Effector memory CD8-positive, alpha-beta T cell (primary cell): ENCODE measurements around the gene DYNLL2.
"Not testable (repeated sequence)": the region's sequence is repeated elsewhere in the genome, so short reads cannot be mapped to it uniquely, and the experiment has no call there.

ENCODE experiments used
- ATAC-seq: fragments of 150-1000 bp; cut with Tn5 transposase; replicated peaks from 2 replicates; pipeline ENCODE4 v1.10.0; 2021; ENCODE audit warnings: mild to moderate bottlenecking, moderate library complexity
- DNase-seq, 3 experiments: peaks; one replicate each; pipeline ENCODE4 v3.0.0; 2021
- H3K27ac Mint-ChIP-seq, 2 donors: one replicate each; pipeline ENCODE4 v1.8.0; 2022; ENCODE audit warnings: mild to moderate bottlenecking in 2 of 2, mixed read lengths in 2 of 2, moderate library complexity in 2 of 2
- H3K27me3 Mint-ChIP-seq, 2 donors: one replicate each; pipeline ENCODE4 v1.8.0; 2022; ENCODE audit warnings: mixed read lengths in 2 of 2
- H3K36me3 Mint-ChIP-seq: one replicate; pipeline ENCODE4 v1.8.0; 2022; ENCODE audit warnings: mild to moderate bottlenecking, moderate library complexity, mixed read lengths; ENCODE audit not compliant: insufficient read depth
- H3K4me1 Mint-ChIP-seq, 2 donors: one replicate each; pipeline ENCODE4 v1.8.0; 2022; ENCODE audit warnings: low read depth in 2 of 2, mixed read lengths in 2 of 2
- H3K4me3 Mint-ChIP-seq, 2 donors: one replicate each; pipeline ENCODE4 v1.8.0; 2022; ENCODE audit warnings: mild to moderate bottlenecking in 2 of 2, mixed read lengths in 2 of 2, moderate library complexity in 2 of 2
- H3K9me3 Mint-ChIP-seq, 2 donors: one replicate each; pipeline ENCODE4 v1.8.0; 2022; ENCODE audit warnings: mixed read lengths in 2 of 2
- total RNA-seq, 9 experiments: gene quantifications; one replicate each; lab custom pipeline; 2026; lab: John Stamatoyannopoulos, UW

Gene DYNLL2
- 92.8 to 176 (median 122) reads per million in 9 experiments for total RNA-seq

DNA sequence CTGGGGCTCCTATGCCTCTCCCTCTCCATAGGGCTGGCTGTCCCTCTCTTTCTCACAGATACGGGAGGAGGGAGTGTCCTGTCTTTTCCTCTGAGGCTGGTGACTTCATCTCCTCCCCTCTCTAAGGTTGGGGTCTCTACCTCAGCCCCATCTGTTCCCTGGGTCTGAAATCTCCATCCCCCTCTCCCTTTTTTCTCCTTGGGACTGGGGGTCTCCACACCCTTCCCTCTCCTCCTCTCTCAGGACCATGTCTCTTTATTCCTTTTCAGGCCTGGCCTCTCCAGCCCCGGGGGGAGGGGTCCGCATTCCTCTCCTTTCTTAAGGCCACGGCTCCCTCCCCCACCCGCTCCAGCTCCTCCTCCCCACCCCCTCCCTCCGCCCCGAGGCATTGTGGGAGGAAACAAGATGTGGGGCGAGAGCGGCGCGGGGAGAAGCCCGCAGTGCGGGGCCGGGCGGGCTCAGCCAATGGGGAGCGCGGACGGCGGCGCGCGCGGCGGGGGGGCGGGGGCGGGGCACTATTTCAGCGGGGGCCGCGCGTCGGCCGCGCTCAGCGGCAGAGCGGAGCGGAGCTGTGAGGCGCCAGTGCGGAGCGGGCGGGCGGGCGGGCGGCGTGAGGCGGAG lies at the start of gene DYNLL2:
TSS of gene DYNLL2 (plus strand) at position 550 of the 621 bp plus-strand sequence. CDS start 3,672 bp downstream, outside the sequence.
- H3K4me3 Mint-ChIP-seq = peak within 1 kb of the TSS; percentile 82 to 86
- H3K4me1 Mint-ChIP-seq = peaks cover 20 to 34% of the 10 kb centered on the region in 2 donors
- H3K9me3 Mint-ChIP-seq = no peaks in the 10 kb centered on the region
- no peaks in the 10 kb centered on the region for H3K27me3 Mint-ChIP-seq
- H3K27ac Mint-ChIP-seq = peak within 1 kb of the TSS; percentile 69 to 77
- peaks cover 39% of the 10 kb centered on the region for H3K36me3 Mint-ChIP-seq
- ATAC-seq (peak; percentile 74), DNase-seq (peak; percentile 77 to 80 (median 77))

DNA sequence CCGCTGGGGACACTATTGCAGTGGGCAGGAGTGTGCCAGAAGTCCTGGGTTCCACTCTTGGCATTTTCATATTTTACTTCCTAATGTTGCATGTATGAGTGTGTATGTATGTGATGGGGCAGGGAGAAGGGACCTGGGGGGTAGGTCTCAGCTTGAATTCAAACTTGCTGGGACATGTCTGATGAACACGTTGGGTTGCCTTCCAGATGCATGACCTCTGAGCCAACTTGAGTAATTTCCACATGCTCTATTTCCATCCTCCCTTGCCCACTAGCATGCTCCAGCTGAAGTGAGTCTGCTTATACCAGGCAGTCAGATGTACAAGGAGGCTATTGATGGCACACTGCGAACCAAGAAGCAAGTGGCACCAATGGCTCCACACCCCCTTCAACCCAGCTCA lies 43.2 kb upstream of the DYNLL2 start:
- Mint-ChIP-seq H3K27ac (no peak overlapping the region), H3K4me1 (no peaks in the 10 kb centered on the region), H3K27me3 (peaks cover 54 to 80% of the 10 kb centered on the region in 2 donors), H3K36me3 (no peaks in the 10 kb centered on the region), H3K9me3 (no peaks in the 10 kb centered on the region), H3K4me3 (no peak overlapping the region)
- DNase-seq (no peak), ATAC-seq (no peak)

DNA sequence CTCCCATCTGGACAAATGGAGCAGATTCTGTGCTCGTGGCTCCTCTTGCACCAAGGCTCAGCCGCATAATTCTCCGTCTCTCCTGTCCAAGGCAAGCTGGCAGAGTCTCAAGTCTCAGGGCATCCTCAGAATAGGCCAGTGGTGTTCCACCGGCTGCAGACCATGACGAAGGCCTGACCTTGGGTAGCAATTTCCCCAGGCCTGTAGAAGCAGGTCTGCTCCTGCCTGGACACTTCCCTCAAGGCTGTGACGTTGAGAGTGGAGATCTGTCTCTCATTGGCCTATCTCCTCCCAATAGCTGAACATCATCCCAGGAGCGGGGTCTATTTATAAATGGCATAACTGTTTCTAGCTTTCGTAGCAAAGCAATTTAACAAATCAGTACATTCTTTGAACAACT lies 42.8 kb upstream of the DYNLL2 start:
- H3K27me3 Mint-ChIP-seq = peaks cover 58 to 80% of the 10 kb centered on the region in 2 donors

DNA sequence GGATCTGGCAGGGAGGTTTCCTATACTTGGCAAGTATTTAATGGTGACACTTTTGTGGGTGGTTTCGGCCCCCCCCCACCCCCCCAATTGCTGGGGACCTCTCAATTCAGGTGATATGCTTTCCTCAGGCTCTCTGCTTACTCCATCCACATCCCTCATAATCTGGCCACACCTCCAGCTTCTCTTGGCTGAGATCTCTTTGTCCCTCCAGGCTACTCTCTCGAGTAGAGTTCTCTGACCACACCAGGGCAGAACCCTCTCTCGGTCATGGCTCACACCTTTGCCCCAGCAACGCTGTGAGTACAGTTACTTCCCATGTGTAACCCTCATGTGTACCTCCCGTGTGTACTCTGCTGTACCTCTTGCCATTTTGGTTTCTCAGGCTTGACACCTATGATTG lies 42.1 kb upstream of the DYNLL2 start:
- no peak for DNase-seq
- ATAC-seq = no peak
- Mint-ChIP-seq H3K27me3 (peaks cover 58 to 86% of the 10 kb centered on the region in 2 donors), H3K9me3 (no peaks in the 10 kb centered on the region), H3K36me3 (no peaks in the 10 kb centered on the region), H3K4me1 (no peaks in the 10 kb centered on the region), H3K4me3 (no peak overlapping the region), H3K27ac (no peak overlapping the region)

More for the DNA sequence above, 42.8 kb upstream of the DYNLL2 start:
- H3K36me3 Mint-ChIP-seq = no peaks in the 10 kb centered on the region
- H3K27ac Mint-ChIP-seq = no peak overlapping the region
- ATAC-seq (no peak), DNase-seq (no peak)
- H3K4me1 Mint-ChIP-seq = no peaks in the 10 kb centered on the region
- no peaks in the 10 kb centered on the region for H3K9me3 Mint-ChIP-seq
- no peak overlapping the region for H3K4me3 Mint-ChIP-seq

DNA sequence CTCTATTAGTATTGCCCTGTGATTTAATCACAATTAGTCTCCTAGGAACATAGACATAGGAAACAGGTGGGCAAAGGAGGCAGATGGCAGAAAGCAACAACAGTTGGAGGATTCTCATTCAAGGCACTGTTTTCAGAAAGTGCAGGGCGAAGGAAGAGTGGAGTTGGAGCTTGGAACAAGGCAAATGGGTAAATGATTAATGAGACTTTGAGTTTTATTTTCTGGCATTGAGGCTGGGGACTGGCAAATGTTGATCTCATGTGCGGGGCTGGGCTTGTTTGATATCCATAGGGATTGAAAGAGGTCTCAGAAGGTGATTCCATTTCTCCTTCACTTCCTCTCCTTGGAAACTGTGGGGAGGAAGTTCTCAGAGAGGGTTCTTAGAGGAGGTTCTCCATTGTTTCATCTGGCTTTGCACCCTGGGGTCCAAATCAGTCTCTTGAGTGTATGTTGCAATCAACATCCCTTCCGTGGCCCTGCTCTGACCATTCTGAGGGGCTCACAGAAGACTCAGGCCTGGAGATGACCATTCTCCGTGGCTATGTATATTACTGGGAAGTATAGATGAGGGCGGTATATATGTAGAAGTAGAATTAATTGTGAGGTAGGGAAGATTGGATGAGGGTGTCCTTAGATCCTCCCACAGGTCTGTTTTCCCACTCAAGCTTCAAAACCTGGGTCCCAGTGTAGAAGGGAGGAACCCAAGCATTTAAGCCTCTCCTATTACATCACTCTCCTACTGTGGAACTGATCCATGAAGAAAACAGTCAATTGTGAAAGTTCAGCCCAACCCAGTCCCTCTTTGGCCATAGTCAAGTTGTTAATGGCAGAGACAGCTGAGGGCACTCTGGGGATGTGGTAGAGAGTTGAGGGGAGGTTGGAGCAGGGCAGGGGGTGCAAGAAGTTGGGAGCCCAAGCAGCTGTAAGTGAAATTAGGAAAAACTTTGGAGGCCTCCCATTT lies 39.7 kb upstream of the DYNLL2 start:
- Mint-ChIP-seq H3K27me3 (peaks cover 54 to 87% of the 10 kb centered on the region in 2 donors), H3K27ac (no peak overlapping the region)

DNA sequence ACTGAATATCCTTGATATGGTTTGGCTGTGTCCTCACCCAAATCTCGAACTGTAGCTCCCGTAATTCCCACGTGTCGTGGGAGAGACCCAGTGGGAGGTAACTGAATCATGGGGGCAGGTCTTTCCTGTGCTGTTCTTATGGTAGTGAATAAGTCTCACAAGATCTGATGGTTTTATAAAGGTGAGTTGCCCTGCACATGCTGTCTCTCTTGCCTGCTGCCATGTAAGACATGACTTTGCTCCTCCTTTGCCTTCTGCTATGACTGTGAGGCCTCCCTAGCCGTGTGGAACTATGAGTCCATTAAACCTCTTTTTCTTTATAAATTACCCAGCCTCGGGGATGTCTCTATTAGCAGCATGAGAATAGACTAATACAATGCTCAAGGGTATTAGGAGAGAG lies 39.0 kb upstream of the DYNLL2 start:
- H3K9me3 Mint-ChIP-seq, DNase-seq, ATAC-seq, H3K4me1 Mint-ChIP-seq, H3K4me3 Mint-ChIP-seq, H3K36me3 Mint-ChIP-seq, H3K27ac Mint-ChIP-seq: not testable (repeated sequence)
- H3K27me3 Mint-ChIP-seq = peaks cover 54 to 83% of the 10 kb centered on the region in 2 donors

More for the DNA sequence above, 39.7 kb upstream of the DYNLL2 start:
- Mint-ChIP-seq H3K36me3 (no peaks in the 10 kb centered on the region), H3K9me3 (no peaks in the 10 kb centered on the region), H3K4me1 (no peaks in the 10 kb centered on the region), H3K4me3 (no peak overlapping the region)
- no peak for ATAC-seq
- DNase-seq = no peak

DNA sequence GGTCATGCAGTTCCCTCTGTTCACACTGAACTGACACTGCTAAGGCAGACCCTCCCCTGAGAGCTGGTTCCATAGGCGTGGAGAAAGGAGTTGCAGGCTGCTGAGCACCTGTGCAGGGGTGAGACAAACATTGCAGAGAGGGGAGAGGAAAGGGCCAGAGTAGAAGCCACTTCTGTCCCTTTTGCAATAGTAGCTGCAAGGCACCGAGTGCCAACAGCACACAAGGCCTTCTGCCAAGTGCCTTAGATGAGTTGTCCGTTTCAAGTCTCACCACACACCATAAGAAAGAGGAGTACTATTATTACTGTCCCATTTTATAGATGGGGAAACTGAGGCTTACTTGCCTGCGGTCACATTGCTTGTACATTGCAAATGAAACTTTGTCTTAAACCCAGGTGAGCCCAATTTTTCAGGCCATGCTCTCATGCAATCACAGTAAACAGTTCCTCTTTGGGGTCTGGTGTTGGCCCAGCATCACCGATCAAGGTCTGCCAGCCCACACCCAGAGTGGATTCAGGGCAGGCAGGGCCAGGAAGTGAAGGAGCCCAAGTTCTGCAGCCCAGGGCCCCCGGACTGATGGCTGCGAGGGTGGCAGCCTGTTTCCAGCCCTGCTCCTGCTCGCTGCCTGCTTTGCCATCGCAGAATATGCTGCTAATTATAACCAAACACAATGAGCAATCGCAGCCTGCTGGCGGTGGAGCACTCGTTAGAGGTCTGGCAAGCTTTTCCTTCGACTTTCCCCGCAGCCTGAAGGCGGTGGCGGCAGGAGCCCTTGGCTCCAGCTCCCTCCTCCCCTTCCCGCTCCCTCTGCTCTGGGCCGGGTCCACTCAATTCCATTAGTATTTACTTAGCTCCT lies 36.8 kb upstream of the DYNLL2 start:
- Mint-ChIP-seq H3K9me3 (no peaks in the 10 kb centered on the region), H3K36me3 (no peaks in the 10 kb centered on the region), H3K4me3 (no peak overlapping the region), H3K4me1 (no peaks in the 10 kb centered on the region), H3K27ac (no peak overlapping the region), H3K27me3 (peaks cover 45 to 61% of the 10 kb centered on the region in 2 donors)
- DNase-seq (no peak), ATAC-seq (no peak)

DNA sequence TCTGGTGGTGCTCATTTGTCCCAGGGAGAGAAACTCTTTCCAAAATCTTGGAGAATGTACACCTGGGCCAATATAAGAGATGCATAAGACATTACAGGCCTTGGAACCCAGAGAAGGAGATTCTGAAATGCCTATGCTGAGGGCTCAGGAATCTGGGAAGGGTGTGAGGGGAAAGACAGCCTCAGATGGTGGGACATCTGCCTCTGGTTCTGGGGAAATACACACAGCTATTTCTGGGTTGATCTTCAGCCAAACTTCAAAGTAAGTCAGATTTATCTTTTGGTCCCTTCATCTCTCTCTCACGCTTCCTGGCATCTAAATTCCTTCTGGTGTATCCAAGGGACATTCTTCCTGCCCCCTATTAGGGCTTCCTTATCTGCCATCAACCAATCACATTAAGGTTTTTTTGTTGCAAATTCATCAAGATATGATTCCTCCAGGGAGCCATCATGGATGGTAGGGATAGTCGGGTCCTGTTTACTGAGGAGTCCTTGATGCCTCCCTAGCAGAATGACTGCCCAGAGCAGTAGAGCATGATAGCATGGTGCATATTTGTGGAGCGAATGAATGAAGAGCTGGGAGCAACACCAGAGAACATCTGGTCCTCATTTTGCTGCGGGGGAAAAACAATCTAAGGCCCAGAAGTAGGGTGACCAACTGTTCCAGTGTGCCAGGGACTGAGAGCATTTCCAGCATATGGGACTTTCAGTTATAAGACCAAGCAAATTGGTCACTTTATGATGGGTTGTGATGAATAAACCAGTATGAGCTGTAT lies 35.7 kb upstream of the DYNLL2 start:
- Mint-ChIP-seq H3K36me3 (no peaks in the 10 kb centered on the region), H3K4me3 (no peak overlapping the region), H3K27me3 (peaks cover 38 to 50% of the 10 kb centered on the region in 2 donors), H3K4me1 (no peaks in the 10 kb centered on the region), H3K9me3 (no peaks in the 10 kb centered on the region), H3K27ac (no peak overlapping the region)
- DNase-seq = no peak
- ATAC-seq = no peak

DNA sequence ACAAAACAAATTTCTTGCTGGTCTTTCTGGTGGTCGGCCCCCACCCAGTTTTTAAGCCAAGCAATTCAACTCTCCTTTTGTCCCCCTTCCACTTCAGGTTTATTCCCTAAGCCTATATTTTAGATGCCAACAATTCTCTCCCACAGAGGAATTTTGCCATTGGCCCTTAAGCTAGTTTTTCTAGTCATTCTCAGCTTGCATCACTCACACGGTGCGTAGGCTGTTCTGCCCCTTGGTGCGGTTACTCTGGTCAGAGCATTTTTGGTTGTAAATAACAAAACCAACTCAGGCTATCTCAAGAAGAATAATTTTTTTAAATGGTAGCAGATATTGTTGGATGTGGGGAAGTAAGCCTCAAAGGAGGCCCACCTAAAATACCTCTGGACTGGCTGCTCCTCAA lies 33.7 kb upstream of the DYNLL2 start:
- Mint-ChIP-seq H3K27ac (no peak overlapping the region), H3K36me3 (no peaks in the 10 kb centered on the region), H3K4me3 (no peak overlapping the region), H3K4me1 (peaks cover 0 to 2% of the 10 kb centered on the region in 2 donors), H3K27me3 (peaks cover 19 to 30% of the 10 kb centered on the region in 2 donors), H3K9me3 (no peaks in the 10 kb centered on the region)
- no peak for DNase-seq
- no peak for ATAC-seq

DNA sequence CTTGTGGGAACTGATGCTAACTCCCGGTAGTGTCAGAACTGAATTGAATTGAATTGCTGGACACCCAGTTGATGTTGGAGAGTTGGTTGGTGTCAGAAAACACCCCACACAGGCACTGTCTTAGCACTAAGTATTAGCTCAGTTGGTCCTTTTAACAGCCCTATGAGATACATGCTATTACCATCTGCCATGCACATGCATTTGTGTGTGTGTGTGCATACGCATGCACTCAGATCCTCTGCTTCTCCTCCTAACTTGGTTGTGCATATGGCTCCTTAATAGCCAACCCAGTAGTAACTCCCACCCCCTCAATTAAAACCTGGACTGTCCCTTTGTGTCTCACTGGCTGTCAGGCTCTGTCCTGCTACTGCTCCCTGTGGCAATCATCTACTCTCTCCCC lies 32.3 kb upstream of the DYNLL2 start:
- DNase-seq (no peak), ATAC-seq (no peak)
- H3K4me1 Mint-ChIP-seq = peaks cover 0 to 2% of the 10 kb centered on the region in 2 donors
- peaks cover 13 to 23% of the 10 kb centered on the region in 2 donors for H3K27me3 Mint-ChIP-seq
- no peak overlapping the region for H3K27ac Mint-ChIP-seq
- H3K4me3 Mint-ChIP-seq = no peak overlapping the region
- no peaks in the 10 kb centered on the region for H3K36me3 Mint-ChIP-seq
- H3K9me3 Mint-ChIP-seq = no peaks in the 10 kb centered on the region

DNA sequence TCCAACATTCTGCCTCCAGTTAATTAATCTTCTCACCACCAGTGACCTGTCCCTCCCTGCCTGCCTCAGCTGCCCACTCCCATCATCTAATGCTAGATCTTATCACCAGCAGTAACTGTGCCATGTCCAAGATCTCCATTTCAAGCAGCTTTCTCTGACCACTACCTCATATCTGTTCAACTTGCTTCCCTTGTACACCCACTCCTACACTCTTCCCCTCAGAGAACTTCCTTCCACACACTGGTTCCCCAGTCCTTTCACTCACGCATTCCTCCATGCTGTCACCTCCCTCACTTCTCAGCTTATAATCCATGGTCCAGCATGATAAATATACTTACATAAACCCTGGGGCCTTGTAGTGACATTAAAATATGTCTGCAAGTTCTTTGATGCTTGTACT lies 31.8 kb upstream of the DYNLL2 start:
- no peak overlapping the region for H3K27ac Mint-ChIP-seq
- H3K4me3 Mint-ChIP-seq = no peak overlapping the region
- no peaks in the 10 kb centered on the region for H3K36me3 Mint-ChIP-seq
- no peak for DNase-seq
- H3K9me3 Mint-ChIP-seq = no peaks in the 10 kb centered on the region
- H3K27me3 Mint-ChIP-seq = peaks cover 13 to 18% of the 10 kb centered on the region in 2 donors
- peaks cover 0 to 2% of the 10 kb centered on the region in 2 donors for H3K4me1 Mint-ChIP-seq
- ATAC-seq = no peak

DNA sequence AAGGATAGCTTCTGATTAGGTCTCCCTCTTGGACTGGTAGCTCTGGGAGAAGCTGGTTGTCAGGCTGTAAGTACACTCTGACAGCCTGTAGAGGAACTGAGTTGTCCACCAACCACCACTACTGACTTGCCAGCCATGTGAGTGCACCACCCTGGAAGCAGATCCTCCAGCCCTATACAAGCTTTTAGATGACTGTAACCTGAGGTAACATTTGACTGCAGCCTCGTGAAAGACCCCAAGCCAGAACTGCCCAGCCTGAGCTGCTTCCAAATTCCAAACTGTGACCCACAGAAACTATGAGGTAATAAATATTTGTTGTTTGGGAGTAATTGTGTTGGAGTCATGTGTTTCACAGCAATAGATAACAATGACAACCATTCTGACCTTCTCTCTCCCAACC lies 30.8 kb upstream of the DYNLL2 start:
- no peaks in the 10 kb centered on the region for H3K36me3 Mint-ChIP-seq
- peaks cover 6 to 9% of the 10 kb centered on the region in 2 donors for H3K27me3 Mint-ChIP-seq

More for the DNA sequence above, 30.8 kb upstream of the DYNLL2 start:
- H3K4me1 Mint-ChIP-seq = peaks cover 0 to 2% of the 10 kb centered on the region in 2 donors
- DNase-seq = no peak
- H3K4me3 Mint-ChIP-seq = no peak overlapping the region
- no peak for ATAC-seq
- no peaks in the 10 kb centered on the region for H3K9me3 Mint-ChIP-seq
- no peak overlapping the region for H3K27ac Mint-ChIP-seq
